NCI-H128 (cell line): Measurements from ENCODE around the gene IRF9.

Experiments
- DNase-seq: peaks from one replicate; lab custom pipeline; 2025; ENCODE audit not compliant: unreplicated experiment; lab: John Stamatoyannopoulos, UW

IRF9 gene

GRCh38 chr14:24146978-24147760 lies 13.9 kb upstream of the IRF9 start, which contains the start of gene RNF31:
RNF31 (plus strand) TSS chr14:24147498; CDS start chr14:24147699, 201 bp downstream.
- peak; percentile 96 for DNase-seq

- DNase-seq = no peak
These were observed 13.2 kb upstream of the IRF9 start for GRCh38 chr14:24147761-24148428.

- no peak for DNase-seq
These were observed 11.6 kb upstream of the IRF9 start for GRCh38 chr14:24149302-24149969.

GRCh38 chr14:24150061-24150460 lies 11.0 kb upstream of the IRF9 start:
- no peak for DNase-seq

- DNase-seq = no peak
These were observed 10.5 kb upstream of the IRF9 start for GRCh38 chr14:24150567-24150966.

- no peak for DNase-seq
These were observed 10.1 kb upstream of the IRF9 start for GRCh38 chr14:24150993-24151392.

- DNase-seq = no peak
These were observed 9.5 kb upstream of the IRF9 start for GRCh38 chr14:24151404-24152080.

GRCh38 chr14:24155100-24155499 lies 6.0 kb upstream of the IRF9 start:
- DNase-seq = no peak

GRCh38 chr14:24156840-24157239 lies 4.2 kb upstream of the IRF9 start:
- no peak for DNase-seq

GRCh38 chr14:24157331-24157730 lies 3.7 kb upstream of the IRF9 start:
- DNase-seq = no peak

- no peak for DNase-seq
These were observed 1.1 kb upstream of the IRF9 start for GRCh38 chr14:24159777-24160498.

- no peak for DNase-seq
These were observed 591 bp upstream of the IRF9 start for GRCh38 chr14:24160499-24160849.

- no peak for DNase-seq
These were observed 1.0 kb downstream of the IRF9 start for GRCh38 chr14:24162093-24162492.

GRCh38 chr14:24164518-24164991 lies 3.5 kb downstream of the IRF9 start:
- DNase-seq = no peak

- no peak for DNase-seq
These were observed 4.7 kb downstream of the IRF9 start for GRCh38 chr14:24165785-24166184.

GRCh38 chr14:24167469-24168114 lies 6.5 kb downstream of the IRF9 start:
- DNase-seq = no peak

- peak; percentile 97 for DNase-seq
These were observed 10.6 kb downstream of the IRF9 start, which contains the start of gene REC8 for GRCh38 chr14:24171422-24172260. REC8 (plus strand) TSS chr14:24172080; CDS start chr14:24172553, 473 bp downstream.

GRCh38 chr14:24172261-24172860 lies 11.3 kb downstream of the IRF9 start:
- DNase-seq = no peak

- DNase-seq = no peak
These were observed 11.8 kb downstream of the IRF9 start for GRCh38 chr14:24172871-24173281.
